Activated CD8-positive, alpha-beta memory T cell treated with anti-CD3 and anti-CD28 coated beads, Interleukin-2, amount 10 ng/mL, durations not matched to agents 7 days and 5 days (primary cell): Measurements from ENCODE around the gene SLC22A6. TPM values are rescaled to one million over a fixed set of nuclear protein-coding genes. Genes with fewer than 3 reads are reported as not detected.

ENCODE experiments used
- ATAC-seq: fragments of 150-1000 bp; cut with Tn5 transposase; one replicate; pipeline ENCODE4 v1.10.0; 2021; ENCODE audit warnings: moderate library complexity
- CTCF ChIA-PET: fragments of 350-600 bp; sonication (Branson Sonifier 250); formaldehyde crosslinking; loops from one replicate; lab custom pipeline; 2021; ENCODE audit warnings: antibody characterized with exemption; lab: Charles Lee
- DNase-seq: peaks from one replicate; pipeline ENCODE4 v3.0.0-alpha.2; 2020
- H3K27ac Mint-ChIP-seq: one replicate; pipeline ENCODE4 v1.8.0; 2021; ENCODE audit warnings: mild to moderate bottlenecking, mixed read lengths
- H3K27me3 Mint-ChIP-seq: one replicate; pipeline ENCODE4 v1.8.0; 2021; ENCODE audit warnings: mixed read lengths
- H3K36me3 Mint-ChIP-seq: one replicate; pipeline ENCODE4 v1.8.0; 2021; ENCODE audit warnings: mild to moderate bottlenecking, mixed read lengths
- H3K4me1 Mint-ChIP-seq: one replicate; pipeline ENCODE4 v1.8.0; 2021; ENCODE audit warnings: mixed read lengths
- H3K4me3 Mint-ChIP-seq: one replicate; pipeline ENCODE4 v1.8.0; 2021; ENCODE audit warnings: mild to moderate bottlenecking, moderate library complexity, mixed read lengths
- H3K9me3 Mint-ChIP-seq: one replicate; pipeline ENCODE4 v1.8.0; 2022; ENCODE audit warnings: low read depth, mixed read lengths
- total RNA-seq, 2 experiments: library from RNA; stranded (reverse); gene quantifications; one replicate each; pipeline ENCODE4 v1.2.3, GENCODE V29; 2021

Gene SLC22A6
- total RNA-seq, 2 experiments from 2014 or later = not detected

DNA sequence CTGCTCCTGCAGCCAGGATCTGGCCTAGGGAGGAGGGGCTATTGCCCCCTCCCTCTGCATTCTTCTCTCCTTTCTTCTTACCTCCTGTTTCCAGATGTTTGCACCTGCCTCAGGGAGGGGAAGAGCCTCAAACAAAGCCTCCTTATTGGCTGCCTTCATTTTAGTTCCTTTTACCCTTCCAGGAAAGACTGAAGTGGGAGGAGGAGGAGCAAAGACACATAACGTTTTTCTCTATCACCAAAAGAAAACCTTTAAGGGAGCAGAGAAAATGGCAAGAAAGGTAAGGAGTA is 50.3 kb downstream of the SLC22A6 start:
- Mint-ChIP-seq H3K9me3 (no peaks in the 10 kb centered on the region), H3K36me3 (no peaks in the 10 kb centered on the region), H3K4me1 (no peaks in the 10 kb centered on the region), H3K4me3 (no peak overlapping the region), H3K27ac (no peak overlapping the region), H3K27me3 (peaks cover 27% of the 10 kb centered on the region)
- ATAC-seq (no peak), DNase-seq (no peak)
- CTCF ChIA-PET = no interaction called here

DNA sequence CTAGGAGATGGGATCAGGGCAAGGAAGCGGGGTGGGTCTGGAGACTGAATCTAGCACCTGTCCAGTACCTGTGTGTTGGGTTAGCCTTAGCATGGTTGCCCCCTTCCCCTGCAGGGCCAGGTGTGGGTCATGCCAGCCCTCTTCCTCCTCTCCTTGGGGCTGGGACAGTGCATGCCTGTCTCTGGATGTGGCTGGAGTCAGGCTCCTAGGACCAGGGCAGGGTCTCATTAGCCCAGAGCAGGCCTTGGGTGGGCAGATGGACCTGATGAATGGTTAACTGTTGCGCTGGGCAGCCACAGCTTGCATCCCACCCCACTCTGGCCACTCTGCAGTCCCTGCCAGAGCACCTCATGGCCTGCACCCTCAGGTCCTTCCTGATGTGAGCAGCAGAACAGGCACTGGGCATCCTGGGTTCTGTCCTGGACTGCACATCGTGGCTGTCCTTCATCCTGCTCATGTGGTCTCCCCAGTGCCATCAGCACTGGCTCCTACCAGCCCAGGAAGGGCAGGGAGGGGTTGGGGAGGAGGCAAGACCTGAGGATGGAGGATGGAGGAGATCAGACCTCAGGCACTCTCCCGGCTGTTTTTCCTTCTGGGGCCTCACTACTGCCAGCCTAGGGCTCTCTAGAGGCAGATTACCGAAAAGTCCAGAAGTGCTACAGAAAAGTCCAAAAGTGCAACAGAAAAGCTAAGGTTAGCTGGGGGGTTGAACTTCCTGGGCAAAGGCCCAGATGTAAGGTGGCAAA is 50.8 kb downstream of the SLC22A6 start:
- no peak overlapping the region for H3K4me3 Mint-ChIP-seq
- no peaks in the 10 kb centered on the region for H3K4me1 Mint-ChIP-seq
- DNase-seq (no peak), ATAC-seq (no peak)
- H3K36me3 Mint-ChIP-seq = no peaks in the 10 kb centered on the region
- CTCF ChIA-PET = no interaction called here
- H3K9me3 Mint-ChIP-seq = no peaks in the 10 kb centered on the region
- peaks cover 27% of the 10 kb centered on the region for H3K27me3 Mint-ChIP-seq
- no peak overlapping the region for H3K27ac Mint-ChIP-seq

- Mint-ChIP-seq H3K4me1 (no peaks in the 10 kb centered on the region), H3K27me3 (peaks cover 33% of the 10 kb centered on the region), H3K27ac (no peak overlapping the region), H3K9me3 (no peaks in the 10 kb centered on the region), H3K36me3 (no peaks in the 10 kb centered on the region), H3K4me3 (no peak overlapping the region)
- ATAC-seq = no peak
- CTCF ChIA-PET = no interaction called here
- no peak for DNase-seq
Observed at GRCh38 chr11:62933285-62933684, 51.5 kb downstream of the SLC22A6 start.

DNA sequence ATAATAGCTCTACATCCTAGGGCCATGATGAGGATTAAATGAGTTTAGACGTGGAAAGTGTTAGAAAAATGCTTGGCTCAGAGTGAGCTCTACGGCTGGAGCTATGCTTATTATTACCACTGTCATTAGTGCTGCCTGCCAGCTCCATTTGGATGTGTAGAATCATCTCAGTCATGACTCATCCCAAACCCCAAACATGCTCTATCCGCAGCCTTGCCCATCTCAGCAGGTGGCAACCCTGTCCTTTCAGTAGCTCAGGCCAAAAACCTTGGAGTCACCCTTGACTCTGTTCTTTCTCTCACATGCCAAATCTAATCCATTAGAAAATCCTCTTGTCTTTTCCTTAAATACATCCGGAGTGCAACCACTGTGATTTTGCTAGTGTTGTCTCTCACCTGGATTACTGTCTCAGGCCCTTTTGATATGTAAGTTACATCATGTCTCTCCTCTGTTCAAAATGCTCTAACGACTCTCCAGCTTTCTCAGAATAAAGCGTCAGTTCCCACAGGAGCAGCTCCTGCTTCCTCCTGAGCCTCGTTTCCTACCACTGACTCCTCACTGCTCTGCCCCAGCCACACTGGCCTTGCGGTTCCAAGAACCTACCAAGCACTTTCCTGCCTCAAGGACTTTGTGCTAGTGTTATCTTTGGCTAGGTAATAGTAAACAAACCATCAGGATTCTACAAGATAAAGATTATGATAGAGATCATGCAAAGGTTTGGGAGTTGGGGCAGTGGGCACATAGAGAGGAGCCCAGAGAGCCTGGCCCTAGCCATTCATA is 53.1 kb downstream of the SLC22A6 start:
- Mint-ChIP-seq H3K9me3 (no peaks in the 10 kb centered on the region), H3K27me3 (peaks cover 48% of the 10 kb centered on the region), H3K36me3 (no peaks in the 10 kb centered on the region), H3K4me1 (no peaks in the 10 kb centered on the region), H3K27ac (no peak overlapping the region), H3K4me3 (no peak overlapping the region)
- CTCF ChIA-PET = interaction anchor here (0.8 kb wide), 1 partner anchor 26 kb away, joined by 3 read pairs; no protein-coding TSS in a partner anchor
- ATAC-seq (no peak), DNase-seq (no peak)

GRCh38 chr11:62930666-62931065 is 54.1 kb downstream of the SLC22A6 start:
- CTCF ChIA-PET = interaction anchor here (0.8 to 1.0 kb wide), 2 partner anchors 25 to 86 kb away, joined by 3 to 4 read pairs; no protein-coding TSS in a partner anchor
- ATAC-seq (no peak), DNase-seq (no peak)
- Mint-ChIP-seq H3K9me3 (no peaks in the 10 kb centered on the region), H3K27ac (no peak overlapping the region), H3K4me1 (peaks cover 4% of the 10 kb centered on the region), H3K4me3 (no peak overlapping the region), H3K36me3 (no peaks in the 10 kb centered on the region), H3K27me3 (peaks cover 59% of the 10 kb centered on the region)

DNA sequence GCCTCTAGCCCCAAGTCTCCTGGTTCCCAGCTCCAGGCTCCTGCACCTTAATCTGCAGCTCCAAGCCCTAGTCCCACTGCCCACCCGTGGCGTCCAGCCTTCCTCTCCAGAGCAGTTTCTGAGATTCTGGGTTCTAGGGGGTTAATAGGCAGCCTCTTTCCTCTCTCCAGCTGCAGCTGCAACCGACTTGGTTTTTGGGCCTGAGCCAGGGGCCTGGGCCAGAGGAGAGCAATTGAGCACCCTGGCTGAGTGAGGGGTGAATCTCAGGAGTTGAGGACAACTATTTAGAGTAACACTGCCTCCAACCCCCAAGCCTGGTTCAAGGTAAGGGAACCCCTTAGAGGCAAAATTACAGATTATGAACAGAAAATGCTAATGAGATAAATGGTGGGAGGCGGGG is 54.6 kb downstream of the SLC22A6 start:
- Mint-ChIP-seq H3K9me3 (no peaks in the 10 kb centered on the region), H3K27ac (no peak overlapping the region), H3K4me3 (no peak overlapping the region), H3K4me1 (peaks cover 9% of the 10 kb centered on the region), H3K36me3 (no peaks in the 10 kb centered on the region), H3K27me3 (peaks cover 64% of the 10 kb centered on the region)
- CTCF ChIA-PET = interaction anchor here (1.0 kb wide), 1 partner anchor 87 kb away, joined by 4 read pairs; no protein-coding TSS in a partner anchor
- ATAC-seq = no peak
- no peak for DNase-seq

- CTCF ChIA-PET = interaction anchor here (2.2 kb wide), 1 partner anchor 22 kb away, joined by 7 read pairs; no protein-coding TSS in a partner anchor
- Mint-ChIP-seq H3K4me3 (no peak overlapping the region), H3K36me3 (no peaks in the 10 kb centered on the region), H3K27me3 (peaks cover 82% of the 10 kb centered on the region), H3K9me3 (no peaks in the 10 kb centered on the region), H3K27ac (no peak overlapping the region), H3K4me1 (peaks cover 17% of the 10 kb centered on the region)
- ATAC-seq = no peak
- no peak for DNase-seq
Observed at GRCh38 chr11:62928011-62928410, 56.8 kb downstream of the SLC22A6 start.

DNA sequence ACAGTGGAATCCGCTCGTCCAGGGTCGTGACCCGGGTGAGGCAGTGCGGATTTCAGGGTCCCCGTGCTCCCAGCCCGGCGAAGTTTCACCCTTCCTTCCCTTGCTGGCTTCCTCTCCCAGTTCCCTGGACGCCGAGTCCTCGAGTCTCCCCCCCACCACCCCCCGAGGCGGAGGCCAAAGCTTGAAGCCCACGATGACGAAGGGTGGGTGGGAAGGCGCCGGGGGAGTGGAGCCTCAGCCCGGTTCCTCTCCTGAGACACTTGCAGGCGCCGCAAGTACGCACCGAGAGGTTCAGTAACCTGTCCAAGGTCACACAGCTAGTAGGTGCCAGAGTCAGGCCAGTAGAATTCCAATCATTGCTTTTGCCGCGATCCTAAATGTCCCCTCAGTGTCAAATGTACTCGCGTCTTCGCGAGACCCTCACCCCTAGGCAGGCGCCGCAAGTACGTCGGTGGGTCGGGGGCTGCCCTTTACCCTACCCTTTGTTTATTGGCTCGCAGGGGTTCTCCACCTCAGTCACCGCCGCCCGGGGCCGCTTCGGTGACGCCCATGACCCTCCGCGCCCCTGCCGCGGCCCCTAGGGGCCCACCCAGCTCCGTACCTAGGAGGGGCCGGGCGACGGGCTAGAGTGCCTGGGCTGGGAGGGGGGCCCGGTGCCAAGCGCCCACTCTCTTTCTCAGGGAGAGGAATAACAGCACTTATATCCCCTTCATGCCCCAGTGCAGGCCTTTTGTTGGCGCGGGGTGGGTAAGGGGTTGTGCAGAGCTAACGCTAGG is 57.9 kb downstream of the SLC22A6 start:
- Mint-ChIP-seq H3K36me3 (no peaks in the 10 kb centered on the region), H3K9me3 (no peaks in the 10 kb centered on the region), H3K27ac (no peak overlapping the region), H3K27me3 (peaks cover 91% of the 10 kb centered on the region), H3K4me3 (no peak overlapping the region), H3K4me1 (peaks cover 19% of the 10 kb centered on the region)
- ATAC-seq (no peak), DNase-seq (no peak)
- CTCF ChIA-PET = interaction anchor here (1.1 to 2.2 kb wide), 4 partner anchors 9 to 28 kb away, joined by 3 to 7 read pairs (median 5); no protein-coding TSS in a partner anchor

Other genes with a start within 250 kb of the SLC22A6 start
- gene ZBTB3, start 230.8 kb downstream of the SLC22A6 start, total RNA-seq = 10 to 100 TPM in 1 of 2 experiments, 1 to 10 TPM in 1; 9.3 to 10.2 TPM
- 100 to 1,000 TPM in 1 of 2 experiments, 10 to 100 TPM in 1; 77.2 to 110 TPM for gene POLR2G, start 223.4 kb downstream of the SLC22A6 start, total RNA-seq
- gene TAF6L, start 213.6 kb downstream of the SLC22A6 start, total RNA-seq = 10 to 100 TPM; 23.5 to 25.0 TPM
- 10 to 100 TPM; 42.4 to 43.0 TPM for gene TMEM179B, start 197.6 kb downstream of the SLC22A6 start, total RNA-seq
- 10 to 100 TPM; 14.4 to 17.9 TPM for gene TMEM223, start 193.0 kb downstream of the SLC22A6 start, total RNA-seq
- 100 to 1,000 TPM in 1 of 2 experiments, 10 to 100 TPM in 1; 93.6 to 120 TPM for gene NXF1, start 179.5 kb downstream of the SLC22A6 start, total RNA-seq
- gene STX5, start 152.9 kb downstream of the SLC22A6 start, total RNA-seq = 10 to 100 TPM; 30.8 to 38.4 TPM
- gene TEX54, start 152.1 kb downstream of the SLC22A6 start, total RNA-seq = not detected
- 10 to 100 TPM; 82.9 to 83.9 TPM for gene WDR74, start 145.4 kb downstream of the SLC22A6 start, total RNA-seq
- gene SLC3A2, start 104.1 kb downstream of the SLC22A6 start, total RNA-seq = 100 to 1,000 TPM; 213 to 259 TPM
- gene CHRM1, start 63.6 kb downstream of the SLC22A6 start, total RNA-seq = not detected
- gene SLC22A8, start 30.9 kb upstream of the SLC22A6 start, total RNA-seq = not detected
- not detected for gene SLC22A24, start 159.3 kb upstream of the SLC22A6 start, total RNA-seq